Renal cortex interstitium (tissue), 11 donors: ENCODE results near the gene ESR2. TPM values are rescaled to one million over a fixed set of nuclear protein-coding genes. Genes with fewer than 3 reads are reported as not detected.
"Not testable (repeated sequence)": the region's sequence is repeated elsewhere in the genome, so short reads cannot be mapped to it uniquely, and the experiment has no call there.

Experiments
- DNase-seq, 11 donors: peaks; one replicate each; pipeline ENCODE4 v3.0.0-alpha.2; 2013; ENCODE audit warnings: low read depth in 9 of 11, low spot score in 4 of 11; ENCODE audit errors: extremely low read depth in 1 of 11
- polyA plus RNA-seq, 3 donors: library from polyadenylated mRNA; unstranded; fragments of 120-200 nt; gene quantifications; one replicate each; pipeline ENCODE4 v1.2.1, GENCODE V29; 2013; ENCODE audit not compliant: insufficient read length in 3 of 3

The ESR2 gene
- polyA plus RNA-seq, 3 donors, result 1.1 to 1.7 (median 1.2) TPM

DNA sequence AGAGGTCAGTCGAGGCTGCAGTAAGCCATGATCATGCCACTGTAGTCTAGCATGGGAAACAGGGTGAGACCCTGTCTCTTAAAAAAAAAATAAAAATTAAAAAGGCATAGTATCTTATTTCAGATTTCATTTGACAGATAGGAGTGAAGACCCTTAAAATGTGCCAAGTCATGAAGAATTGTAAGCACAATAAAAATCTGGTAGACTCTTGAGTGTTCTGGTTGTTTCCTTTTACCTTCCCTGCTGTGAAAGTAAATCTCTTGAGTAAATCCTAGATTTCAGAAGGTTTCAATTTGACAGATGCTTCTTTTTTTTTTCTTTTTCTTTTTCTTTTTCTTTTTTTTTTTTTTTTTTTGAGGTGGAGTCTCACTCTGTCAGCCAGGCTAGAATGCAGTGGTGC, 109.0 kb downstream of the ESR2 start:
- no peak for DNase-seq

DNA sequence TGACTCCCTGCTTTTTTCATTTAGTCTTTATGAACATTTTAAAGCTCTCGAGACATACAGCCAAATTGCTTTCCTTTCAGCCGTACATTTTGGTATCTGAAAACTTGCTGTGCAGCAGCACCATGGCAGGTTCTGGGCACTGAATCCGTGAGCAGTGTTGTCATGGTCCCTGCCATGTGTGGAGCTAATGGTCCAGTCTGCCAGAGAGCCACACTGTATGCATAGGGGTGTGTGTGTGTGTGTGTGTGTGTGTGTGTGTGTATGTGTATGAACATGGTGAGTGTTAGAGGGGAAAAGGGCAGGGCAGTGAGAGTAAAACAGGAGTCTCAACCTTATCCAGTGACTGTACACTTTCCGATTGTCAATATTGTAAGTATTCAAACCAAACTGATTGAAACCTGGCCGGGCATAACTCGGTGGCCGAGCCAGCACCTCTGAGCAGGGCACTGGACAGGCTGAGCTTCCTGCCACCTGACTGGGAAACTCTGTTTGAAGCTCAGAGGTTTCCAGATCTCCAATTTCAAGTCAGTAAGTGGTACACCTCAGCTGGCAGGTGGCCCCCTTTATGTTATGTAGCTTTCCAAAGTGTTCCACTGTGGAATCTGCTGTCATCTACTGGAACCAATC, 110.0 kb downstream of the ESR2 start:
- no peak for DNase-seq

DNA sequence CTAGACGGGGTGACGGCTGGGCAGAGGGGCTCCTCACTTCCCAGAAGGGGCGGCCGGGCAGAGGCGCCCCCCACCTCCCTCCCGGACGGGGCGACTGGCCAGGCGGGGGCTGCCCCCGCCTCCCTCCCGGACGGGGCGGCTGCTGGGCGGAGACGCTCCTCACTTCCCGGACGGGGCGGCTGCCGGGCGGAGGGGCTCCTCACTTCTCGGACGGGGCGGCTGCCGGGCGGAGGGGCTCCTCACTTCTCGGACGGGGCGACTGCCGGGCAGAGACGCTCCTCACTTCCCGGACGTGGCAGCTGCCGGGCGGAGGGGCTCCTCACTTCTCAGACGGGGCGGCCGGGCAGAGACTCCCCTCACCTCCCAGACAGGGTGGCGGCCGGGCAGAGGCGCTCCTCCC, 111.3 kb downstream of the ESR2 start:
- not testable (repeated sequence) for DNase-seq

DNA sequence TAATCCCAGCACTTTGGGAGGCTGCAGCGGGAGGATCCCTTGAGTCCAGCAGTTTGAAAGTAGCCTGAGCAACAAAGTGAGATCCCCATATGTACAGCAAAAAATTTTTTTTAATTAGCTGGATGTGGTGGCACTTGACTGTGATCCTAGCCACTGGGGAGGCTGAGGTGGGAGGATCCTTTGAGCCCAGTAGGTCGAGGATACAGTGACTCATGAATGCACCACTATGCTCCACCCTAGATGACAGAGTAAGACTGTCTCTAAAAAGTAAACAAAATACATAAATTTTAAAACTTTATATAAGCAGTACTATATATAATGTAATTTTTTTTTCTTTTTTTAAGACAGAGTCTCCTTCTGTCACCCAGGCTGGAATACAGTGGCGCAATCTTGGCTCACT, 115.4 kb downstream of the ESR2 start:
- no peak for DNase-seq

DNA sequence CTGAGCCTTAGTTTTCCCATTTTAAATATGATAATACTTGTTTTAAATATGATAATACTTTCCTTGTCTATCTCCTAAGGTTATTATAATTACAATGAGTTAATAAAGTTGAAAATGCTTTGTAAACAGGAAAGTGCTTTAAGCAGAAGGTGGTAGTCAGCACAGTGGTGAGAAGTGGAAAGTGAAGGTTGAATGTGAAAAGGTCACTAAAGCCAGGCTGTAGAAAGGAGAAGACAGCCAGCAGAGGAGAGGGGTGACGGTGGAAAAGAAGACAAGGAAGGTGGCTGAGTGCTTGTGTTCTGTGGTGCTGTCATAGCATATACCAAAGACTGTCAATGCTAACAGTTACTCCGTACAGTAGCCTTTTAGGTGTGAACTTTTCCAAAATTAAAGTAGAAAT, 117.8 kb downstream of the ESR2 start:
- no peak for DNase-seq

DNA sequence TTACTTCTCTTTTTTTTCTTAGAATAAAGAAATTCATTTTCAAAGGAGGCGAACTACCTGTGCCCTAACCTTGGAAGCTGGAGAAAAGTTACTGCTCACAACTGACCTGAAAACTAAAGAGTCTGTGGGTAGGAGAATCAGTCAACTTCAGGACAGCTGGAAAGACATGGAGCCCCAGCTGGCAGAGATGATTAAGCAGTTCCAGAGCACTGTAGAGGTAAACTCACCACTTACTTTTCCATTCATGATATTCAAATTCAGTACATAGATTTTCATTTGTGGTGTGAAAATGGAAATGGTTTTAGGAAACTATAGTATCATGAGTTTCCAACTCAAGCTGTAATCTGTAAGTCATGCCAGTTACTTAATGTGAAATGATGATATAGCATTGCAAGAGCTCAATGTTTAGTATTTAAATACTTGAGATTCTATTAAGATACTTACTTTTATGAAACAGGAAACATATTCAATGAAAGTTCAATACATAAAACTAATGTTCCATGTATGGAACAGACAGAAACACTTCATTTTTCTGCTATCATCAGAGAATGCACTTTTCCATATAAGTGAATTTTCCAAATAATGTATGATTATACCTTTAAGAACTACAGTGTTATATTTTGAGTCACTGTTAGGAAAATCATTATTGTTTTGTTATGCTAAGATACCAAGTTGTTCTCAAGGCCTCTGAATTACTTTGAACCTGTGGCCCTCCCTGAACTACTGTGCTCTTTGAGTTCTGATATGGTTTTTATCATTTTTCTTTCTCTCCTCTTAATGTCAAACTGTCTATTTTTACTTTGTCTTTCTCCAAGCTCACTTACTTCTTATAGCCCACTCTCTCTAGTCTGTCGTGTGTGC, 119.0 kb downstream of the ESR2 start:
- no peak for DNase-seq

DNA sequence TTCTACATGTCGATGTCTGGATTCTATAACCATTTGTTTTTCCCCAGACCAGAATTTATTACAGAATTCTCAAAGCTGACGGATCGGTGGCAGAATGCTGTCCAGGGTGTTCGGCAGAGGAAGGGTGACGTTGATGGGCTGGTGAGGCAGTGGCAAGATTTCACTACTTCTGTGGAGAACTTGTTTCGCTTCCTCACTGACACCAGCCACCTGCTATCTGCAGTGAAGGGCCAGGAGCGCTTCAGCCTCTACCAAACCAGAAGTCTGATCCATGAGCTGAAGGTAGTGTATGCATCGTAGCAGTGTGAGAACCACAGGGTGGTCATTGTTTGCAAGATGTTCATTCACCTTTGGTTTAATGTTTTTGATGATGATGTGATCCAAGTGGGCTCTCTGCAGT, 124.0 kb downstream of the ESR2 start:
- no peak for DNase-seq

DNA sequence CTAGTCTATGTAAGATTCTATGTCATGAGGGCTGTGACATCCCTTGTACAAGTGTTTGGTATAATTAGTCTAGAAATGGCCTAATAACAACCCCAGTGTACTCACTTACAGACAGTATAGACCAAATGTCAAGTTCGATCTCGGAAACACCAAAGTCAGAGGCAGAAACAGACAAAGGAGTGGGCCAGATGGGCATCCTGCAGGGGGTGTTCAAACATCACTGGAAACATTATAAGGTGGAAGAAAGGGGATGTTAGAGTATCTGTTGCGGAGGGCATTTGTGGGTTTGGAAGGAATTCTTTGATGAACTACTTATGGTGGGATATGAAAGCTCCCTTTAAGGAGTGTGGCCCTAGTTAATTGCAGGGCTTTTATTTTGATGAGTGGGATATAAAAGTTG, 134.6 kb downstream of the ESR2 start:
- no peak for DNase-seq

DNA sequence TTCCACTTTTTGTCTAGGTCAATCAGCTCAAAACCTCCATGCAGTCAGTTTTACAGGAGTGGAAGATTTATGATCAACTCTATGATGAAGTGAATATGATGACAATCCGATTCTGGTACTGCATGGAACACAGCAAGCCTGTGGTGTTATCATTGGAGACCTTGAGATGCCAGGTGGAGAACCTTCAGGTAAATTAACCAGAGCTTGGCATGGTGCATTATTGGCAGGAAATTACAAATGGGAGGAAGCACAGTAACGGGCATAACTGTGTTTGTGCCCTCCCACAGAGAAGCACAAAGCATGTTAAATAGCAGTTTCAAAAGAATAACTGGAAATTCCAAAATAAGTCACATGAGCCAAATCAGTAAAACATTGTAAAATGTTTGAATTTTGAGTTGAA, 135.6 kb downstream of the ESR2 start:
- no peak for DNase-seq

DNA sequence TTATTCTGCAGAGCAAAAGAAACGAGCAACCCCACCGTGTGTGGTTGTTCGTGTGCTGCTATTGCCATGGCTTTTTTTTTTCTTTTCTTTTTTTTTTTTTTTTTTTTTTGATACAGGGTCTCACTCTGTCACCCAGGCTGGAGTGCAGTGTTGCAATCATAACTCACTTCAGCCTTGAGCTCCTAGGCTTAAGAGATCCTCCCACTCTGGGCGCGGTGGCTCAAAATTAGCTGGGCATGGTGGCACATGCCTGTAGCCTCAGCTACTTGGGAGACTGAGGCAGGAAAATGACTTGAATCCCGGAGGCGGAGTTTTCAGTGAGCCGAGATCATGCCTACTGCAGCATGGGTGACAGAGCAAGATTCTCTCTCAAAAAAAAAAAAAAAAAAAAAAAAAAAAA, 144.2 kb downstream of the ESR2 start:
- DNase-seq, result no peak

DNA sequence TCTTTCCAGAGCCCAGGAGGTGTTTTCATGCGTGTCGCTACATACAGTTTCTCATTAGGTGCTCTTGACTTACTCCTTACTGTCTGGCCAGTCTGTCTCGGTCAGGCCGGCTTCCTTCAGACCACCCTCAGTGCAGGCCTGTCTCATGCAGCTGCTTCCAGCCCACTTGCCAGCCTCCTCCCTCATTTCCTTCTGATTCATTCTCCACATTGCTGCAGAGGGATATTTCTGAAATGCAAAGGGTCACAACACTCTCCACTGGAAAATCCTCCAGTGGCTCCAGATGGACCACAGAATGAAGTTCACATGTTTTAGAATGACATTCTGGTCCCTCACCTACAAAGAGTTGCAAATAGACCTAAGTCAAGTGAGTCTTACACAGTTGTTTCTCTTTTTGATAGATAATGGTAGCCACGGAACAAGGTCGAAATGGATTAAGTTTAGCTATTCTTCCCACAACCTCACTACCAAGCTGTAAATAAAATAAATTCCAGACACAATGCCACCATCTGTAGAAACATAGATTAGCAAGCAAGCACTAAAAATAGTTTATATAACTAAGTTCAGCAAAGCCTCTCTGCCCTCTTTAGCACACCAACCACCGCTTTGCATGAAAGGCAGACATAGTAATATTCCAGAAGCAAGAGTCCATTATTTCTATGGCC, 146.9 kb downstream of the ESR2 start:
- DNase-seq, result peak in 1 of 11 donors; percentile 2

DNA sequence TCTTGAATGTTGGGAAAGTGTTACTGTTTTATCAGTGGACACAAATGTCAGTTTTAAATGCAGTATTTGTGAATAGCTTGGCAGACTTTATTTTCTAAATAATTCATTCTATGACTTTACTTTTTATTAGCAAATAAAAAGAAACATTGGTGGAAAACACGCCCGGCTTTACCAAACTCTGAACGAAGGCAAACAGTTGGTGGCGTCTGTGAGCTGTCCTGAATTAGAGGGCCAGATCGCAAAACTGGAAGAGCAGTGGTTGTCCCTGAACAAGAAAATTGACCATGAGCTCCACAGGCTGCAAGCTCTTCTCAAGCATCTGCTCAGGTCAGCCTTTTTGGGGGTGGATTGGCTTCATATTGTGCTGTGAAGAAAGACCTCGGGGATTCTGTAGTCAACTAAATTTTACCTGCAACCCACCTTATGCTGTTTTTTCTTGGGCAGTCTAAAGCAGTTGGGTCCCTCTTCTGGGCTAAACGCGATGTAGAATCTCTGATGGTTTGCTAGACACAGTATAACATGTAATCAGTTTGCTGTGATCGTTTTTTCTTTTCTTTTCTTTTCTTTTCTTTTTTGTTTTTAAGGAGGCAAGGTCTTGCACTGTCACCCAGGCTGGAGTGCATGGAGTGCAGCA, 156.4 kb downstream of the ESR2 start:
- no peak for DNase-seq

DNA sequence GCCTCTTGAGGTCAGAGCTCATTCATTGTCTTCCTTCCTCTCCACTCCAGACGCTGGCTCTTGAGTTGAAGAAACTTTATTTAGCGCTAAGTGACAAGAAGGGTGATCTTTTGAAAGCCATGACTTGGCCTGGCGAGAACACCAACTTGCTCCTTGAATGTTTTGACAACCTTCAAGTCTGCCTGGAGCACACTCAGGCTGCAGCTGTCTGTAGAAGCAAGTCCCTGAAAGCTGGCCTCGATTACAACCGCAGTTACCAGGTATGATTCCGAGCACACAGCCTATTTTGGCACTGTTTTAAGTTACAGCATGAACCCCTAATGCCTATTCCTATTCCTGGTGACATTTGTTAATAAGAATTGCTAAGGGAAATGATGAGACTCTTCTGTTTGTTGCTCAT, 167.6 kb downstream of the ESR2 start:
- DNase-seq, result no peak

DNA sequence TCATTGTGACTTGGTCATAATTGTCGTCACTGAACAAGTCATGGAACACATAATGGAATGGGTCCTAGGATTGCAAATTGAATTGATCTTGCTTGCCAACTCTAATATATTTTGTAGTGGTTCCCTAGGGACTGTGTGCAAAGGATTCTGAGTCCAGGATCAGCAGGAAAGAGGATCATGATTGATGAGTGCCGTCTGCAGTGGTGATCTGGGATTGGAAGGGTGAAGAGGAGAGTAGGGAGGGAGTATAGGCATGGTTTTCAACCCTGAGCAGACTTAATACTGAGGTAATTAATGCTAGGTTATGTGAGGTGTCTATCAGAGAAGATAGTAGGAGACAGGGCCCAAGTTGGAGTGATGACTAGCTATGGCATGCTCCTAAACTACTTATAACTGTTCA, 168.9 kb downstream of the ESR2 start:
- DNase-seq, result no peak

DNA sequence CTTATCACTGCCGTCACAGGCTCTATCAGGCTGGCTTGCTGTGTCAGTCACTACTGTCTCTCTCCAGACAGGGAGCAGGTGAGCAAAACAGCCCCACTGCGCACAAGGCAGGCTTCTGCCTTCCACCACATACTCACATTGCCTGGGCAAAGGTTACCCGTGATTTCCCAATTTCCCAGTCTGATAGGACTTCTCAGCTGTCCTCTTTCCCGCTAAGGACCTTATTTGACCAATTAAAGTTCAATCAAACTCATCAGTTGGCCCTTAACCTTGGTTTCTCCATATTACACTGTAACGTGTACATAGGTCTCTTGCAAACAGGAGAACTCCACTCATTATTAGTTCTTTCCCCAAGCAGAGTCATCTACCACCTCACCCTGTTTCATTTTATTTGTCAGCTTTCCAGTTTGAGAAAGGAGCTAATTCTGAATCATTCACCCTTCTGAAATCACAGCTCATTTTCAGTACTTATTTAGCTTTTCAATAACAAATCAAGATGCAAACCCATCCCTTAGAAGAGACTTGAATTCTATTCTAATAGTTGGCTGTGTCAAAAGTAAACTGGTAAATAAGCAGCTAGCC, 170.8 kb downstream of the ESR2 start:
- DNase-seq, result no peak

DNA sequence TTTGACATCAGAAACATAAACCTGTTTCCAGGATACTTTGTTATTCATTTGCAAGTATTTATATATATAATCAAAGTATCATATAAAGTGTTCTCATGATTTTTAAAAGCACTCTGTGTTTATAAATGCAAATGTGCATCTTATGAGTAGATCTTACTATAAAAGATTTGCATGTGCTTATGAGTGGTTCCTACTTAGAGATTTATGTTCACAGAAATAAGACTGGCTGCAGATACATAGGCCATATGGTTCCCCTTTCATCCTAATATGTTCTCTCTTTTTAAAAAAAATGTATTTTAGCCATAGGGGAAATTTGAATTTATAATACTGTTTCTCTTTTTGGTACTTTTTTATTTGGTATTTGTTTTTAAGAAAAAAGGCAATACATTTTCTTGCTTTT, 174.2 kb downstream of the ESR2 start:
- DNase-seq, result no peak

DNA sequence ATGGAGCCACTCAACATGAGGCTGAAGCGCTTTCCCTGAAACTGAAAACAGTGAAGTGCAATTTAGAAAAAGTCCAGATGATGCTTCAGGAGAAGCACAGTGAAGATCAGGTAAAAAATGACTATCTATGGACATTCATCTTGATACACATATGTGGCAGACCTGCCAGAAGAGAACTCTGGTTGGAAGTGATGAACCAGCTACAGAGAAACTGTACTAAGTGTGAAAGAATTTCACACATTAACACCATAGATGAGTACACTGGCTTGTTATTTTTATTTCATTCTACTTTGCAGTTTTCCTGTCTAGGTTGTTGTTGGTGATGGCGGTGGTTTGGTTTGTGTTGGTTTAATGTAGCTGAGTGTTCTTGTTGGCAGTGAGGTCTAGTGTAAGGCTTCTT, 174.7 kb downstream of the ESR2 start:
- no peak for DNase-seq

DNA sequence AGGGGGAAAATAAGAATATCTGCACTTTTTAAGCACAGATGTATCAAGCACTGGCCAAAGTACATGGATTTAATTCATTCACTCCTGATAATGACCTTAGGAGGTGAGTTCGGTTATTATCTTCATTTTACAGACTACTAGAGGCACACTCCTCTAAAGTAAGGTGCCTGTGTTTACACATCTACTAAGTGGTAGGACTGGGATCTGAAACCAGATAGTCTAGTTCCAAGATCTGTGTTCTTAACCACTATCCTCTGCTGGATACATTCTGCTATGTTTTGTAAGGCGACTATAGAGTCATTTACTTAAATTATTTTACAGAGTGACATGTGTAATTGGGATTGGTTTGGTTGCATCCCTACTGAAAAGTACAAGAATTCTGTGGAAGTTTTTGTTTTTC, 175.3 kb downstream of the ESR2 start:
- DNase-seq, result no peak

DNA sequence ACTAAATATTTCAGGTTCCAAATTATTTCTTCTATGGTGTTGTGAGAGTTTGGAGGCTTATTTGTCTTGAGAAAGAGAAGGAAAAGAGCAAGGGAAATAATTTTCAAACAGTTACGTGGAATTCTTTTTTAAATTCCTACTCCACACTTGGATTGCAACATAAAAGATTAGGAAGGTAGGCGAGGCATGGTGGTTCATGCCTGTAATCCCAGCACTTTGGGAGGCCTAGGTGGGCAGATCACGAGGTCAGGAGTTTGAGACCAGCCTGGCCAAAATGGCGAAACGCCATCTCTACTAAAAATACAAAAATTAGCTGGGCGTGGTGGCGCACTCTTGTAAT, 175.8 kb downstream of the ESR2 start:
- not testable (repeated sequence) for DNase-seq
